AG09319 (cell line): Measurements from ENCODE around the gene HAPLN3.

ENCODE experiments used
- DNase-seq: peaks from one replicate; pipeline ENCODE4 v3.0.0-alpha.2; 2010; ENCODE audit warnings: low read depth; ENCODE audit errors: extremely low read depth
- TF ChIP-seq, protein P1 (sequence below): IDR thresholded peaks from 2 replicates; pipeline ENCODE4 v1.5.1; 2011; ENCODE audit warnings: low read depth, mild to moderate bottlenecking, inconsistent platforms, low read length, moderate library complexity

Gene HAPLN3

DNA sequence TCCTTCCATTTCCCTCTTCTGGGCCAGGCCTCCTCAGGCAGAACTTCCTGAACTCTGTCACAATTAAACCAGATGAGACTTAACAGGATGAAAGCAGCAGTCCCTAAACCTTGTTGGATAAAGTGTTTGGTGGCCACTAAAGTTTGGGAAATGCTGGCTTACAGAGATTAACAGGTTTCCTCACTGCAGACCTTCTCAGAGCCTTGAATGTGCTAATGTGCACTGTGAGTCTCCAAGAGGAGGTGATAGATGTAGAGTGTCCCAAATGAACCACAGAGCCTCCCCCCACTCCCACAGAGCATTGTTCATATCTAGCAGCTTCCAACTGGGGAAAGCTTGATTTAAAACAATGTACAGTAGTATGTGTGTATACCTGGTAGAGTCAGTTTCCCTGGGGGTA is 42.9 kb downstream of the HAPLN3 start:
- DNase-seq, result no peak
- TF ChIP-seq, protein P1, sequence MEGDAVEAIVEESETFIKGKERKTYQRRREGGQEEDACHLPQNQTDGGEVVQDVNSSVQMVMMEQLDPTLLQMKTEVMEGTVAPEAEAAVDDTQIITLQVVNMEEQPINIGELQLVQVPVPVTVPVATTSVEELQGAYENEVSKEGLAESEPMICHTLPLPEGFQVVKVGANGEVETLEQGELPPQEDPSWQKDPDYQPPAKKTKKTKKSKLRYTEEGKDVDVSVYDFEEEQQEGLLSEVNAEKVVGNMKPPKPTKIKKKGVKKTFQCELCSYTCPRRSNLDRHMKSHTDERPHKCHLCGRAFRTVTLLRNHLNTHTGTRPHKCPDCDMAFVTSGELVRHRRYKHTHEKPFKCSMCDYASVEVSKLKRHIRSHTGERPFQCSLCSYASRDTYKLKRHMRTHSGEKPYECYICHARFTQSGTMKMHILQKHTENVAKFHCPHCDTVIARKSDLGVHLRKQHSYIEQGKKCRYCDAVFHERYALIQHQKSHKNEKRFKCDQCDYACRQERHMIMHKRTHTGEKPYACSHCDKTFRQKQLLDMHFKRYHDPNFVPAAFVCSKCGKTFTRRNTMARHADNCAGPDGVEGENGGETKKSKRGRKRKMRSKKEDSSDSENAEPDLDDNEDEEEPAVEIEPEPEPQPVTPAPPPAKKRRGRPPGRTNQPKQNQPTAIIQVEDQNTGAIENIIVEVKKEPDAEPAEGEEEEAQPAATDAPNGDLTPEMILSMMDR, result no peak

DNA sequence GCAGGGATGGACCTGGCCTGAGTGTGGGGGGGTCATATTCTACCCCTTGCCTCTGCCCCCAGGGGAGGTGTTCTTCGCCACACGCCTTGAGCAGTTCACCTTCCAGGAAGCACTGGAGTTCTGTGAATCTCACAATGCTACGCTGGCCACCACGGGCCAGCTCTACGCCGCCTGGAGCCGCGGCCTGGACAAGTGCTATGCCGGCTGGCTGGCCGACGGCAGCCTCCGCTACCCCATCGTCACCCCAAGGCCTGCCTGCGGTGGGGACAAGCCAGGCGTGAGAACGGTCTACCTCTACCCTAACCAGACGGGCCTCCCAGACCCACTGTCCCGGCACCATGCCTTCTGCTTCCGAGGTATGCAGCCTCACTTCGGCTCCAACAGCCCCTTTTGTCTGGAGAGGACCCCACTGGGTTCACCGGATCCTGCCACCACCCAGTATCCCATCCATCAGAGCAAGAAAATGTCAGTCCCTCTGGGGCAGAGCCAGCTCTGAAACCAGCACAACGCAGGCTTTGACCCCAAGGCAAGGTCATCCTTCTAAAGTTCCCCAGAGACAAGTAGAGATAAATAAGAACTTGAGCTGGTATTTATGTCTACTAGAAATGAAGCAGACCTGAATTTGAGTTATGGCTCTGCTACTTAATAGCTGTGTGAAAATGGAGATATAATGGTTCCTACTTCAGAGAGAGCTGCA is 45.8 kb downstream of the HAPLN3 start:
- DNase-seq, result no peak
- TF ChIP-seq, protein P1, result no peak

DNA sequence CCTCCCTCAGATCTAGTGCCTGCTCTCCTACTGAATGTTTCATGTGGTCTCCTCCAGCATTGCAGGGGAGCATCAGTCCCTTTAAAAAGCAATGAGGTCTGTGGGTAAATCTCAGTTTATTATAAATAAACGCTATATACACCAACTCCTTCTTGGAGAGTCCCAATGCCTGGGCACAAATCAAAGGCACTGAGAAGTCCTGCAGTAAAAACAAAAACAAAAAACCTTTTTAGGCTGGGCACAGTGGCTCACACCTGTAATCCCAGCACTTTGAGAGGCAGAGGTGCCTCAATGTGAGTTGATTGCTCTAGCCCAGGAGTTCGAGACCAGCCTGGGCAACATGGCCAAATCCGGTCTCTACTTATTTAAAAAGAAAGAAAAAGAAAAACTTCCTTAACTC is 47.1 kb downstream of the HAPLN3 start:
- DNase-seq, result no peak
- TF ChIP-seq, protein P1, result no peak

DNA sequence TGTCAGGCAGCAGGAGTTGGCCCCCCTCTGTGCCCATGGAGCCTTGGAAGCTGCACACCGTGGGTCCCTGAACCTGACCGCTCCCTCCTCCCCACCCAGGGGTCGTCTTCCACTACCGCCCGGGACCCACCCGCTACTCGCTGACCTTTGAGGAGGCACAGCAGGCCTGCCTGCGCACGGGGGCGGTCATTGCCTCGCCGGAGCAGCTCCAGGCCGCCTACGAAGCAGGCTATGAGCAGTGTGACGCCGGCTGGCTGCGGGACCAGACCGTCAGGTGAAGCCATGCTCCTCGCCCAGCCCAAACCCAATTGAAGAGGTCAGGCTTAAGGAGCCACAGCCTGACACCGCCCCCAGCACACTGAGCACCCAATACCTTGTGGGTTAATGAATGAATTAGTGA is 48.2 kb downstream of the HAPLN3 start:
- no peak for DNase-seq

DNA sequence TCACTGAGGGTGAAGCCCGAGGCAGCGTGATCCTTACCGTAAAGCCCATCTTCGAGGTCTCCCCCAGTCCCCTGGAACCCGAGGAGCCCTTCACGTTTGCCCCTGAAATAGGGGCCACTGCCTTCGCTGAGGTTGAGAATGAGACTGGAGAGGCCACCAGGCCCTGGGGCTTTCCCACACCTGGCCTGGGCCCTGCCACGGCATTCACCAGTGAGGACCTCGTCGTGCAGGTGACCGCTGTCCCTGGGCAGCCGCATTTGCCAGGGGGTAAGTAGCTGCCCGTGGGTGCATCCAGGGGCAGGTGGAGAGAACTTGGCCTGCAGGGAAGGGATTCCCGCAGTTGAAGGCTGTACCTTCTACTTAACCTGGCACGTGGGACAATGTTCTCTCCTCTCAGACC is 49.7 kb downstream of the HAPLN3 start:
- DNase-seq, result no peak
- TF ChIP-seq, protein P1, result no peak

More for the DNA sequence above, 48.2 kb downstream of the HAPLN3 start:
- TF ChIP-seq, protein P1, result no peak

DNA sequence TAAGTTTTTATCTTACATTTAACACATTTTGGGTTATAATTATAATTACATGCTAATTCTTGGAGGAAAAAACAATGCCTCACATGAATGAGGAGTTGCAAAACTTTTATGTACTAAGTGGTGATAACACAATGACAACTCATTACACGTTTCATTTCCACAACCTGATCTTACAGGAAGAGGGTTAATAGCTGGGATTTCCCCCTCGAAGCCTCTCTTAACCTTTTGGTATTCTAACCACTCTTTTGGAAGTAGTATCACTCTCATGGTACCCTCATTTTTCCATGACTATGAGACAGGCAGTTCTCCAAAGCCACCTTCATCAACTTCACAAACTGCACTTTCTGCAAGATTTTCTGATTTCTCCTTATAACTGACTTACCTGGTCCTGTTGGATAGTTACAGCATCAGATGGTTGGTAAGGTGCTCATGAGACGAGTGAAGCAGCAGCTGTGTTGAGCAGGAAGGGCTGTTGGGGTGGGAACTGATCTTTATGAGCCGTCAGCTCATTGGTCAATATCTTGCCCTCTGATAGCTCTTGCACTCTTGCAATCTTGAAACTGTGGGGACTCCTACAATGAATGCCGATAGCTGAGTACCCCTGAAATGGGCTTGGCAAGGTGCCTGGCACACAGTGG is 50.5 kb downstream of the HAPLN3 start:
- no peak for DNase-seq
- TF ChIP-seq, protein P1, result no peak

DNA sequence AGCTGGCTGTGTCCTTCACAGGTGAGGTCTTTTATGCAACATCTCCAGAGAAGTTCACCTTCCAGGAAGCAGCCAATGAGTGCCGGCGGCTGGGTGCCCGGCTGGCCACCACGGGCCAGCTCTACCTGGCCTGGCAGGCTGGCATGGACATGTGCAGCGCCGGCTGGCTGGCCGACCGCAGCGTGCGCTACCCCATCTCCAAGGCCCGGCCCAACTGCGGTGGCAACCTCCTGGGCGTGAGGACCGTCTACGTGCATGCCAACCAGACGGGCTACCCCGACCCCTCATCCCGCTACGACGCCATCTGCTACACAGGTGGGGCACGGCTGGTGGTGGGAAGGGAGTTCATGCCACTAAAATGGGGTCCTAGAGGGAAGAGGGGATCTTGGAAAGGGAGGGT is 52.0 kb downstream of the HAPLN3 start:
- DNase-seq, result no peak
- TF ChIP-seq, protein P1, result no peak
